Left lung (tissue), 10 donors: Measurements from ENCODE around the gene RAI1. TPM values are rescaled to one million over a fixed set of nuclear protein-coding genes. Genes with fewer than 3 reads are reported as not detected.
A peak's percentile ranks its signal among the peaks of the same experiment; 100 is the strongest.

Experiments used
- ATAC-seq: fragments of 200-7000 bp; cut with Tn5 transposase; one replicate; pipeline ENCODE4 v1.9.1; 2020; ENCODE audit warnings: moderate library complexity
- DNase-seq, 4 donors: peaks; one replicate each; pipeline ENCODE4 v3.0.0-alpha.2; 2013 to 2020
- H3K27ac ChIP-seq, 2 donors: fragments of 200-600 bp; sonication (generic) in 1 of 2; one replicate each; pipeline versions ENCODE4 v1.5.0 to v1.8.0; 2020 to 2021
- H3K27me3 ChIP-seq, 2 donors: fragments of 200-600 bp; sonication (generic) in 1 of 2; one replicate each; pipeline versions ENCODE4 v1.5.0 to v1.8.0; 2020 to 2021
- H3K36me3 ChIP-seq, 2 donors: fragments of 200-600 bp; sonication (generic) in 1 of 2; one replicate each; pipeline versions ENCODE4 v1.5.0 to v1.8.0; 2020 to 2021
- H3K4me1 ChIP-seq, 2 donors: fragments of 200-600 bp; one replicate each; pipeline ENCODE4 v1.8.0; 2021
- H3K4me3 ChIP-seq, 2 donors: fragments of 200-600 bp; sonication (generic) in 1 of 2; one replicate each; pipeline versions ENCODE4 v1.5.0 to v1.8.0; 2020 to 2021; ENCODE audit warnings: mild to moderate bottlenecking in 1 of 2
- H3K9me3 ChIP-seq, 2 donors: fragments of 200-600 bp; sonication (generic) in 1 of 2; one replicate each; pipeline versions ENCODE4 v1.5.0 to v1.8.0; 2020 to 2021
- intact Hi-C, 2 donors: fragments of 100-400 bp; cut with DNase I; formaldehyde crosslinking; loops; one replicate each; pipeline versions ENCODE4 v1.11.2 to v1.14.2; 2022
- polyA plus RNA-seq, 6 donors: library from polyadenylated mRNA; unstranded; fragments of 120-200 nt; gene quantifications; one replicate each; pipeline ENCODE4 v1.2.1, GENCODE V29; 2013; ENCODE audit not compliant: insufficient read length in 6 of 6
- total RNA-seq, 2 donors: library from RNA; stranded (reverse); fragmentation: NEBNext Ultra II Directional; extraction: Animal tissue kit (Norgen Biotek cat#: 25700); gene quantifications; one replicate each; pipeline ENCODE4 v1.2.1, GENCODE V29; 2021
- TF ChIP-seq, protein P1 (sequence below), 2 donors: fragments of 200-600 bp; sonication (generic) in 1 of 2; IDR thresholded peaks; one replicate each; pipeline versions ENCODE4 v1.5.0 to v1.8.0; 2021; ENCODE audit warnings: antibody characterized with exemption in 2 of 2
- donor health status: DM: no; HTN: yes; CAD: no.
- donor health status: DM: no; HTN: no; CAD: no.

RAI1 gene
- total and polyA plus RNA-seq, 8 donors = 28.8 to 43.8 (median 34.7) TPM

DNA sequence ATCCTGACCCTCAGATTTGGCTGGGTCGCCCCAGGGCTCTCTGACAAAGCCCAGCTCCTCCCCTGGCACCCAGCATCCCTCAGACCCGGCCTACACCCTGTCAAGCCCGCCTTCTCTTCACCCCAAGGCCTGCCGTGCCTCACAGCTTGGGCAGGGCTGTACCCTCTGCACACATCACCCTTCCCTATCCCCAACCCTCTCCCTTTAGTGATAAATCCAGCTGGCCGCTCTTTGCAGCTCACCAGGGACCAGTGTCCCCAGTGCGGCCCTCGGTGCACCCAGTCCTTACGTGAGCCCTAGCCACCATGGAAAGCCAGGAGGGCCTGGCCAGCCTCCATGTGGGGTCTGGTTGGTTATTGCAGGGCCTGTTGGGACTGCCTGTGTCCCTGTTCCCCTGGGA, 74.5 kb downstream of the RAI1 start:
- H3K27me3 ChIP-seq = no peaks in the 10 kb centered on the region
- TF ChIP-seq, protein P1, sequence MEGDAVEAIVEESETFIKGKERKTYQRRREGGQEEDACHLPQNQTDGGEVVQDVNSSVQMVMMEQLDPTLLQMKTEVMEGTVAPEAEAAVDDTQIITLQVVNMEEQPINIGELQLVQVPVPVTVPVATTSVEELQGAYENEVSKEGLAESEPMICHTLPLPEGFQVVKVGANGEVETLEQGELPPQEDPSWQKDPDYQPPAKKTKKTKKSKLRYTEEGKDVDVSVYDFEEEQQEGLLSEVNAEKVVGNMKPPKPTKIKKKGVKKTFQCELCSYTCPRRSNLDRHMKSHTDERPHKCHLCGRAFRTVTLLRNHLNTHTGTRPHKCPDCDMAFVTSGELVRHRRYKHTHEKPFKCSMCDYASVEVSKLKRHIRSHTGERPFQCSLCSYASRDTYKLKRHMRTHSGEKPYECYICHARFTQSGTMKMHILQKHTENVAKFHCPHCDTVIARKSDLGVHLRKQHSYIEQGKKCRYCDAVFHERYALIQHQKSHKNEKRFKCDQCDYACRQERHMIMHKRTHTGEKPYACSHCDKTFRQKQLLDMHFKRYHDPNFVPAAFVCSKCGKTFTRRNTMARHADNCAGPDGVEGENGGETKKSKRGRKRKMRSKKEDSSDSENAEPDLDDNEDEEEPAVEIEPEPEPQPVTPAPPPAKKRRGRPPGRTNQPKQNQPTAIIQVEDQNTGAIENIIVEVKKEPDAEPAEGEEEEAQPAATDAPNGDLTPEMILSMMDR (IDR thresholded peaks at IDR 0.05) = no peak
- H3K4me3 ChIP-seq = no peak overlapping the region
- no peaks in the 10 kb centered on the region for H3K9me3 ChIP-seq
- DNase-seq (peak in 1 of 4 donors; percentile 64), ATAC-seq (no peak)
- peaks cover 17 to 46% of the 10 kb centered on the region in 2 donors for H3K4me1 ChIP-seq
- H3K27ac ChIP-seq = peak overlapping the region in 1 of 2 donors; percentile 14
- intact Hi-C loops = no loop called here
- H3K36me3 ChIP-seq = no peaks in the 10 kb centered on the region

DNA sequence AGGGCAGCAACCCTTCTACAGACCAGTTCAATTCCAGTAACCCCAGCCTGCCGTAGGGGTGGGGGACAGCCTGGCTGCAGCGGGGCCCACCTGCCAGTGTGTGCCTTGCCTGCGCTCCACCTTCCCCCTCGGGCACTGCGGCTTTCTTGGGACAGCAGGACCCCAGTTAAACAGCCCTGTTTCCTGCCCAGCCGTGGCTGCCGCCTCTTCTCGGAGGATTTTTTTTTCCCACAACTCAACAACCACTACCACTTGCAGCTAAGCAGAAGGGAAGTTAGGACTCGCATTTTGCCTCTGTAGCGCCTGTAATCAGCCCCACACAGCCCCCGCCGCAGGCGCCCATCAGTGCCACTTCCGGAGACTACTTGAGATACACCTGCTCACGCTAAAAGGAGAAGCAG, 76.1 kb downstream of the RAI1 start:
- H3K4me3 ChIP-seq = no peak overlapping the region
- H3K9me3 ChIP-seq = no peaks in the 10 kb centered on the region
- peak in 1 of 4 donors; percentile 75 for DNase-seq
- no peaks in the 10 kb centered on the region for H3K36me3 ChIP-seq
- ATAC-seq = no peak
- no peak overlapping the region for H3K27ac ChIP-seq
- intact Hi-C loops = no loop called here
- no peaks in the 10 kb centered on the region for H3K27me3 ChIP-seq
- TF ChIP-seq, protein P1 (IDR thresholded peaks at IDR 0.05) = no peak
- peaks cover 10 to 33% of the 10 kb centered on the region in 2 donors for H3K4me1 ChIP-seq

- no peak overlapping the region for H3K4me3 ChIP-seq
Measured at GRCh38 chr17:17757956-17758845, 76.9 kb downstream of the RAI1 start.

GRCh38 chr17:17758941-17759563, 77.8 kb downstream of the RAI1 start:
- H3K4me3 ChIP-seq = no peak overlapping the region
- TF ChIP-seq, protein P1 (IDR thresholded peaks at IDR 0.05) = no peak
- no peaks in the 10 kb centered on the region for H3K9me3 ChIP-seq
- peaks cover 0 to 19% of the 10 kb centered on the region in 2 donors for H3K4me1 ChIP-seq
- intact Hi-C loops = no loop called here
- ATAC-seq = no peak
- no peaks in the 10 kb centered on the region for H3K27me3 ChIP-seq
- H3K27ac ChIP-seq = no peak overlapping the region
- DNase-seq = no peak
- peaks cover 0 to 6% of the 10 kb centered on the region in 2 donors for H3K36me3 ChIP-seq

More at GRCh38 chr17:17757956-17758845, 76.9 kb downstream of the RAI1 start:
- DNase-seq (no peak), ATAC-seq (no peak)
- no peaks in the 10 kb centered on the region for H3K9me3 ChIP-seq
- no peaks in the 10 kb centered on the region for H3K27me3 ChIP-seq
- peaks cover 2 to 25% of the 10 kb centered on the region in 2 donors for H3K4me1 ChIP-seq
- no peak overlapping the region for H3K27ac ChIP-seq
- peaks cover 0 to 2% of the 10 kb centered on the region in 2 donors for H3K36me3 ChIP-seq
- intact Hi-C loops = no loop called here
- TF ChIP-seq, protein P1 (IDR thresholded peaks at IDR 0.05) = no peak

- DNase-seq (no peak), ATAC-seq (no peak)
- no peaks in the 10 kb centered on the region for H3K9me3 ChIP-seq
- no peak overlapping the region for H3K27ac ChIP-seq
- H3K4me1 ChIP-seq = peaks cover 0 to 12% of the 10 kb centered on the region in 2 donors
- no peak overlapping the region for H3K4me3 ChIP-seq
- intact Hi-C loops = no loop called here
- no peaks in the 10 kb centered on the region for H3K27me3 ChIP-seq
- H3K36me3 ChIP-seq = peaks cover 0 to 9% of the 10 kb centered on the region in 2 donors
- TF ChIP-seq, protein P1 (IDR thresholded peaks at IDR 0.05) = no peak
Measured at GRCh38 chr17:17760350-17760749, 79.1 kb downstream of the RAI1 start.
